ENCODE data around the gene CADM1.

Gene CADM1

DNA sequence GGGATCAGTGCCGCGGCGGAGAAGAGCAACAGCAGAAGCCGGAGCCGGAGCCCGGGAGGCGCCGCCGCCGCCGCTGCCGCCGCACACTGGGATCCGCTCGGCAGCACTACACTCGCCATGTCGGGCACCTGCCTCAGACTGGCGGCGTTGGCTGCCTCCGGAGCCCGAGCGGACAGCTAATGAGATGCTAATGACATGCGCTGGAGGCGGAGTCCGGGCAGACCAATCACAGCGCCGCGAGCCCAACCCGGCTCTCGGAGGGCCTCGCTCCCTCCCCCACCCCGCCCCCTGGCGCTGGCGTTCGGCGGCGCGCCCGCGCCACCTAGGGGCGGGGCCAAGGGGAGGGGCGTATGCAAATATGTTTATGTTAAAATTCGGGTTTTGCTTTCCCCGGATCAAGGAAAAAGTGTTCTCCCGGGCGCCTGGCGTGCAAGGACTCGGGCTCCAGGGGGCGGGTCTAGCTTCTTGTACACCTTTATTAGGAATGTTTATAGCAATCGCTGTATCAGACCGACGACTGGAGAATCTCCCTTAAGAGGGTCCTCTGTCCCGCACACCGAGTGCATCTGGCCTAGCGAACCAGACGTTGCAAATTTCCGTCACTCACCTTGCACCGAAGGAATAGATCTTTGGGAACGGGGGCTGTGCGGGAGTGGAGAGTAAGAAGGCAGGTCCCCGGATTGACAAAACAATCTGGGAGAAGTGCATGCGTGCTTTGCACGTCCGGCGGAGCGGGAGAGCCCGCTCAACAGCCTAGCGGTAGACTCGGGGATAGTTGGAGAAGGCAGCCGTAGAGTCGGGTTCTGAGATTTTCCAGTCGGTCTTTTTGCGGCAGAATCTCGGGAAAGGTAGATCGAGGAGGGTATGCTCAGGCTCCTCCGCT lies at the start of gene CADM1:
CADM1 (minus strand) TSS at position 140 of the 883 bp plus-strand sequence.
- DNase-seq (ENCODE audit: low read depth, low spot score): peak; percentile 99

DNA sequence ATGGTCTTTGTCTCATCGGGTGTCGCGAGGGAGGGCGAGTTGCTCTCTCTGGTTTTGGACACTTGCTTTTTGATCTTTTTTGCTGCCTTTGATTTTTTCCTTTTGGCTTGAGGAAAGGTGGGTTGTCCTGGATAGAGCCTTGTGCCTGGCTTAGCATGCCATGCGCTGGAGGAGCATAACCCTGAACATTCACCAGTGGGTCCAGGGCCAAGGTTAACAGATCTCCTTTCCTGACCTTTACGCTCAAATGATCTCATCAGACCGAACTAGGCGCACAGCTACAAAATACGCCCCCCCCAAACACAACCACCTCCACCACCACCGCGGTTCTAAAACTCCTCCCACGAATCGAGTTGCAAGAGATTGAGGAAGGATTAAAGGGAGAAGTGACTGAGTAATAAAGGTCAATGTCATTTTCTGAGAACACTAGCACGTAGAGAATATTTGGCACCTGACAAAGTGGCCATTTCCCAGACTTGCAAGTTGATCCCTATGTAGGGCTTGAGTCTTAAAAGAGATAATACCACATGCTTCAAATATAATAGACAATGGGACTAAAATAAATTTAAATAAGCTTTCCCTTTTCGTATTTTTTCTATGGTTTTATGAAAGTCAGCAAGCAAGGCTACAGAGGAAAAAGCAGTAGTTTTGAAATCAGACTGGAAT lies 48.7 kb upstream of the CADM1 start:
- DNase-seq (ENCODE audit: low read depth, low spot score): no peak

DNA sequence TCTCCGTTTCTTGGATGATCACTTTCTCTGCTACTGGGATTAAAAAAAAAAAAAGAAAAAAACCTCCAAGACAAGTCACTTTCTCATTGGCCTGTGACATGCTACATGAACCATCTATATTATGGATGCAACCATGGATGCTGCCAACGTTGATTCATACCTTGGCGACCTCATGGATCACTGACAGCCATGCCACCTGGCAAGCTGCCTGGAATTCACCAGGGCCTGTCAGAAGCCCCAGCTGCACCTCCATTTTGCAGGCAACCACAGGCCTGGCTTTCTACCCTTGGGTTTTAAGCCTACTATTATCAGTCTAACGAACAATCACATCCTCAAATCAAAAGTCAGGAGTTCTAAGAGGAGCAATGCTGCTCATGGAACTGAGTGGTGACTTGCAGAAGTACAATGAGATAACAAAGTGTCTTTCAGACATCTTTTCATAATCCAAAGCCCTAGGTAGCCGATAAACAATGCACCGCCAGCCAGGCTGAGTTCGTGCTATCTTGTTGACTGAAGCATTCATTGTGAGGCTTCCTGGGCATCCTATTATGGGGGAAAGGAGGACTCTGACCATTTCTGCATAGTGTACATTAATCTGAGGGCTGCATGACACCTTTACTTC lies 48.0 kb upstream of the CADM1 start:
- DNase-seq (ENCODE audit: low read depth, low spot score): peak; percentile 19

DNA sequence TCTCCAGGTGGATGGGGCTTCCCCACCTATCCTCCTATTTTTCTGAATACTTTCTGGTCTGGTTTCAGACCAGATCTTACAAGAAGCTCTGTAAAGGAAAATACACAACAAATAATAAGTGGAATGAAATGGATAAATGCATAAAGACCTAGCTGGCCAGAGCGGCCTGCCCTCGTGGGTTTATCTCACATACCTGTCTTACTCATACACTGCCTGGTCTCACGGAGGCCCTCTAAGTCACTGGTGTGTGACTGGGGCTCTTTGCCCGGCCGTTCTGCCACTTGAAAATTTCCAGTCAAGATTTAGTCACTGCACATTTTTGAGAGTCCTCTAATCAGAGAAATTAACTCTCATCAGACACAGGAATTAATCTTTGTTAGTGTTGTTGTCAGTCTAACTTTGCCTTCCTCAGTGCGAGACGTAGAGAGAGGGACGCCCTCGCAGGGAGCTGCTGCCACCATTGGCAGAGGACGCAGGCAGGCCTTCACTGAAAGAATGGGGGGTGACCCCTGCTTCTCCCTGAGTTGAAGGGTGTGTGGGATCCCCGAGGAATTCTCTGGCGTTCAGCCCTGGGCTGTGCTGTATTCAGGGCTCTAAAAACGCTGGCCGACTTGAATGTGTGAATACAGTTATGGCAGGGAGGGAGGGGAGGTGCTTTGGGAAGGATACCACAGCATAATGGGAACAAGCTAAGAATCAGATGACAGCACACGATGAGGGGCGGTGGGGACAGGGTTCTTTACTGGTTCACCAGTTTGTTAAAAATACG lies 46.3 kb upstream of the CADM1 start:
- DNase-seq (ENCODE audit: low read depth, low spot score): peak; percentile 50

DNA sequence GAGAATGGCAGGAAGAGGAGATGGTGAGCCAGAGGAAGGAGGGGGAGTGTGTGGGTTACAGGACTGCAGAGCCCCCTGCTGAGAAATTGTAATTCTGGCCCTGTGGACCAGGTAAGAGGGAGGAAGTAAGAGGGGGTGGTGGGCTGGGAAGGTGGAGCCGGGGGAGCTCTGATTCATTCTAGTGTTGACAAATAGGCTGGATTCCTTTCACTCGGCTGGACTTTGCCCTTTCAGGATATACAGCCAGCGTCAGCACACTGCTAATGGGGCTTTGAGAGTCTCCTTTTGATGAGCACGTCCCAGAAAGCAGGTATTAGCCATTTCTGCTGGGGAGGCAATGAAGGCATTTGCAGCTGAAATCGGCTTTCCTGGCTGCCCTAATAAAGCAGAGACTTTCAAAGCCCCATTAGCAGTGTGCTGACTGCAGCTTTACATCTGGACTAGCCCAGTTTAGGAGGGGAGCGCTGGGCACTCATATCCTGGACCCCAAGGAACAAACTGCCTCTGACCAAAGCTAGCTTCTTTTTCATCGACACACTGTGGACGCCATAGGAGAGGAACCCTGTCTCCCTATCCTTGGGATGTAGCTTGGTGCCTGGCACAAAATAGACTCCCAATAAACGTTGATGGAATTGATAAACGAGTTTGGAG lies 44.8 kb upstream of the CADM1 start:
- peak; percentile 20 for DNase-seq (ENCODE audit: low read depth, low spot score)

DNA sequence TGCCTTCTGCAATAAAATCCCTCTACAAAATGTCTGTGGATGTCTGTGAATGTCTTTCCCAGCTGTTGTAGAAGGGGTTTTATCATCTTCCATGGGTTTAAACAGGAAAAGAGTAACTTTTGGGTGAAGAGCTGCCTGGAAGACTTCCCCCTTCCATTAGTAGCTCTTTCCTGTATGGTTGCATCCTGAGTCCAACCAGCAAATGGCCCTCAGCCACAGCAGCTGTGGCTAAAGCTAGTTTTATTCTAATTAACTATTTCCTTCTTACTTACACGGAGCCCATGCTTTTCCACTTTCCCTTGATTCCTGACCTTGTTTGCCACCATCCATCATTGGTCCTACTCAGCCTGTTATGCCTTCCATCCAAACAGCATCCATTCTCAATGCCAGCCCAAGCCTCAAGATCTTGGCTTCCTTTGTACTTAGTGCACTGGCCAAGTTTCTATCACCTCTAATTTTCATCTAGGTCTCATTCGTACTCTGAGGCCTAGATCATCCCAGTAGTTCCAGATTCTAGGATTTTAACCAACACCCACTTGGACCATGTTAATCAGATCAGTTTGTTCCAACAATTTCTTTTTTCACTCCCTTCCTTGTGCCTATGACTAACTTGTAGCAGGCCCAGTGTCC lies 41.5 kb upstream of the CADM1 start:
- no peak for DNase-seq (ENCODE audit: low read depth, low spot score)

DNA sequence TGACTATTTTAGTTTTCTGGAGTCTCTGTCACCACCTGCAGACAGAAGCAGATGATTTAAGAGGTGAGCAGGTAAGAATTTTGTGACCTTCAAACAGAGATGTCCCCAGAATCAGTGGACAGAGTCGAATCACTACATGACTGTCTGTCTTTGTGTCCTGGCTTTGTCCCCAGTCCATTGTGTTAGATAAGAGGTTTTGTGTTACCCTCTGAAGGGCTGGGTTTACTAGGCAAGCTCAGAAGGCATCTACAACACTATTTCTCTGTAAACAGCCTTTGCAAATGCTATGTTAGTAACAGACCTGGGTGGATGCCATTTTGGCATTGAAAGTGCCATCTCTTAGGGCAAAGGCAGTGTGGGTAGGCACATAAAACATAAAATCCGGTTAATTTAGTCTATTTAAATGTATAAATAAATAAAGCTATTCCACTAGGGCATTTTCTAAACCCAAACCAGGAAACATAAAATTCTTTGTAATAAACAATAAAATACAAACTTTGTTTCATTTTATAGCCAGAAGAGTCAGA lies 40.3 kb upstream of the CADM1 start:
- DNase-seq (ENCODE audit: low read depth, low spot score): no peak

DNA sequence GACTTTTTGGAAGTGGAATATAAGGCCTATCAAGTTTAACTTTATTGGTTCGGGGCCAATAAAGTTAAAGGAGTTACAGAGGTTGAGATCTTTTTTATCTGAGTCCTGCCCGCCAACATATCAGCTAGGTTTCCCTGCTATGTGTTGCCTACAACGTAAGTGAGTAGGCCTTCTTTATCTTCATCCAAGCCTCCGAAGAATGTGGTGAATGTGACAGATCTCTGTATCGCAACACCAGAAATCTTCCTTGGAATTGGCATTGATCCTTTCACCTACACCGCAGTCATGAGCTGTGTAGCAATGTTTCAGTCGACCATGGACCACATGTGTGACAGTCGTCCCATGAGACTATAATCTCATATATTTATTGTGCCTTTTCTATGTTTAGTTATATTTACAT lies 37.3 kb upstream of the CADM1 start:
- DNase-seq (ENCODE audit: low read depth, low spot score): no peak

DNA sequence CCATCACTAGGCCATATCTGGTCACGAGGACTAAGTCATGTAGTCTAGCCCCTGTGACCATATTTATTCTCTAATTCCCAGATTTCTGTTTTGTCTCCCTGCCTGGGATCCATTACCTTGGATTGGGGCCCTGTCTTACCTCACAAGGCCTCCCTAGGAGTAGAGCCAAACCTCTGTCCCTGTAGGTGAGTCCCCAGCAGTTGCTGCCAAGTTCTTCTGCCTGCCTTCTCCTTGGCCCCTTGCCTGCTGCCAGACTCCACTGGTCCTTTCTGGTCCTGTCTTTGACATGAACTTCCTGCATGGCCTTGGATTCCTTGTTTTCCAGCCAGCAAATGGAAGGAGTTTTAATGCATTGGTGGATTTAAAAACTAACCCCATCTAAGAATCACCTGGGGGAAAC lies 35.6 kb upstream of the CADM1 start:
- DNase-seq (ENCODE audit: low read depth, low spot score): no peak

DNA sequence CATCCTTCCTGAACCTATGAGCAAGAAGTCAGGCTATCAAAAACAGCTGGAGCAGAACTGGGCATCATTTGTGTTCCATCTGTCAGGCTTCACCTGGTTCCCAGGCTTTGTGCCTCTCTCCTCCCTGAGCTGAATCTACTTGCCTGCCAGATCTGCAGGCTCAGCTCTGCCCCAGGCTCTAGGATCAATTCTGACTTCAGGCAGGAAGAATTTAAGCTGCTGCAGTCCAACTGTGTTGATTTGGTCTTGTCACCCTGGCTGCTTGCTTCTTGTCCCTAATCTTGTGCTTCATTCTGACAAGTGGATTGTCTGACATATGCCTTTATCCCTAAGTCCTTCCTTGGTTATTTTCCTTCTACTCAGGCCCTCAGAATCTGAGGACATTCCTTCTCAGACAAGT lies 31.6 kb upstream of the CADM1 start:
- no peak for DNase-seq (ENCODE audit: low read depth, low spot score)

DNA sequence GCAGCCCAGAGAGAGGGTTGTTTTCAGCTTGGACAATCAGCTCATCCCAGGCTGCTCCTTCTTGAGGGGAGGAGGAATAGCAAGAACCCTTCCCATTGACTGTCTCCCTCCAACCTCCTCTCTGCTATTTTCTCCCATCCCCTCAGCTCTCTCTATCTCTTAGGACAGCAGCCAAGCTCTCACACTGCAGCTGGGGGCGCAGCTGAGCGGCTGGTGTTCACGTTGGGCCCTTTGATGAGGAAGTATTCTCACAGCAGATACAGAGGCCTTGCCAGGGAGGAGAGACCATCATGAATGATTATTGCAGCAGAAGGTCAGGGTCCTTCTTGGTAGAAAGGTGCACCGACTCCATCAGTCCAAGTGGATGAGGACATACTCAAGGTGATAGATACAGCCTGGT lies 26.5 kb upstream of the CADM1 start:
- no peak for DNase-seq (ENCODE audit: low read depth, low spot score)

DNA sequence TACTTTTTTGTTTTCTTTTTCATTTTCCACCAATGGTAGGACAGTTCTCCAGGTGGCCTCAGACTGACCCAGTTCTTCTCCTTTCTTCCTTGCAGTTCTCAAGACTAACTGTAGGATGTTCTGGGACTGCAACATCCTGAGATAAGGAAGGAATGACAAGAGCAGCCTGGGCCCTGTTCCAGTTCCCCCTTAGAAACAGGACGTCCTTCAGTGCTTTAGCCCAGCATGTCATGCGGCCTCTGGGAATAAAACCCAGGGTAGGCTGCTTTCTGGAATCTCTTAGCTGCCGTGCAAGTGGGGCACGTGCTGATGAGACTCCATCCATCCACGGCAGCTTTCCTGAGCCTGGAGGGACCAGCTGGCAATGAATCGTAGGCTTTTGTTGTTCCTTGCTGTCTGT lies 24.0 kb upstream of the CADM1 start:
- no peak for DNase-seq (ENCODE audit: low read depth, low spot score)

DNA sequence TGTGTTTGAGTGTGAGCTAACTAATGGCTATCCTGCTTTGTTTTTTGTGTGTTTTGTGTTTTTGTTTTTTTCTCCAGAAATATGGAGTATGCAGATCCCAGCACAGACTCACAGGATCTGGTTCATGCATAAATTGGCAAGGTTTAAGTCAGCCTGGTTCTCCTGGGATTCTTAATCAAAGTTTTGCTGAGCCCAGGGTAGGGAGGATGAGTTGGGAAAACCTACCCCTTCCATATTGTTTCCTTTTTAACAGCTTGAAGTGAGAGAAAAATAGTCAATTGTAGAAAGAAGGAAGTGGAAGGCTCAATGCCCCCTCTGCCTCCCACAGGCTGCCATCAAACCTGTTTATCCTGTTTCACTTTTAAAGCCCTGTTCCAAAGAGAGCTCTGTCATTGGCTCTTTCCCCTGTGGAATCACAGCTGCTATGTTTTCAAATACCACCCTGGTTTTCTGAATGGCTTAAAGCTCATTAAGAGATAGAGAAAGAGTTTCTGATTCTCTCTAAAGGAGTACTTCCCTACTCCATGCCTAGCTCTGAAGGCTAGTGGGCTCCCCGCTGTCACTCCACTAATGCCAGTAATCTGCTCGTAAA lies 23.4 kb upstream of the CADM1 start:
- DNase-seq (ENCODE audit: low read depth, low spot score): no peak

DNA sequence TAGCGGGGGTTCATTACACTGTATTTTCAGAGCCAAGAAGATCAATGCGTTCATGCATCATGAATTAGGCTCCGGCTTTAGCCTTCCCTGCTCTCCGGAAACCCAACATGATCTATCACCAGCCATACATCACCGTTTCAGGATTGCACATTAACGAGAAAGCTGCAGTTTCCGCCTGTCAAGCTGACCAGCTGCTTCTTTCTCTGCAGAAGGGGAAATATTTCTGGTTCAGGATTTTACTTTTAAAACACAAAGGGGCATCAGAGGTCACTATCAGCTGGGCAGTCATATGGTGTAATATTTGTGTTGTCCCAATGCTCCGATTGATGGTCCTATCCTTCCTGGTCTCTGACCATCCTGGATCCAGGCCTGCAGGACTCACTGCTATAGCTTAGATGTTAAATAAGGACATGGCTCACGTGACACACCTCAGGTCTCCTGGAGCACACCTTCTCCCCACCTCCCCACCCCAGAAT lies 21.4 kb upstream of the CADM1 start:
- DNase-seq (ENCODE audit: low read depth, low spot score): no peak

DNA sequence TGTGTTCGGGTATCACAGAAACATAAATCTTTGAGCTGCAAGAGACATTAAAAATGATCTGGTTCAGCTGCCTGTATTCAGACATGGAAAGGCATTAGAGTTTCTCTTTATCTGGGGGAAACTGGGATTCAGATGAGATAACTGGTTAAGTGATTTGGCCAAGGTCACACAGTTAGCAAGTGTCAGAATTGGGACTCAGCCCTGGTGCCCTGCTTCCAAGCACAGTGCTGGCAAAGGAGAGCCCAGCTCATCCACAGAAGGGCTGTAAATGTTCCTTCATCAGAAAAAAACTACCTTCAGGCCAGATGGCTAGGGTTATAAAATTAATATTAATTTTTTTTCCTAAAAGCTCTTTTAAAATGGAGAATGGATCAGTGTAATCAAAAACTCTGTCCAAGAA lies 20.4 kb upstream of the CADM1 start:
- DNase-seq (ENCODE audit: low read depth, low spot score): no peak

DNA sequence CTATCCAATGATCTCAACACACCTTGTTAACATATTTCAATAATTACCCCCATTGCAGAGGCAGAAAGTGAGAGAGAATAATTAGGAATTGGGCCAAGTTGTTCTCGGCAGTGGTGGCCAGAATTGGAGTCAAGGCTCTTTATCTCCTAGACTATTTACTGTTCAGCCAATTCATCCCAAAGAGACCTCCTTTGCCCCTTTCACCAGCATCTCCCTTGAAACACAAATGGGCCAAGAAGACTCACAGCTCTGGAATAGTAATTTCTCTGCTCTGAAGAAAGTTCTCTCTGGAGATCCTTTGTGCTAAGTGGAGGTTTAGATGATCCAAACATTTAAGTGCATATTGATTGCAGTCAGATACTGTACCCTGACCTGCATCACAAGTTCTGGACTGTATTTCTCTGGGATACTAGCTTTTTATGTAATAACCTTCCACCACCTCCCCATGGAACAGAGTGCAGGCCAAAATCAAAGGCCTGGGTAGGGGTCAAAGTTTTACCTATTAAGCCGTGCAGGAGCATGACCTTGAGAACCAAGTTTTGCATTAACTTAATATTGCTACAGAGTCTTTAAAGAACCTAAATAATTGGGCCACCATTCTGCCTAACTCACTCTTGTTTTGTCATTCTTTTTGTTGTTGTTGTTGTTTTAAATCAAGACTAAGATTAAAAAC lies 19.6 kb upstream of the CADM1 start:
- no peak for DNase-seq (ENCODE audit: low read depth, low spot score)

DNA sequence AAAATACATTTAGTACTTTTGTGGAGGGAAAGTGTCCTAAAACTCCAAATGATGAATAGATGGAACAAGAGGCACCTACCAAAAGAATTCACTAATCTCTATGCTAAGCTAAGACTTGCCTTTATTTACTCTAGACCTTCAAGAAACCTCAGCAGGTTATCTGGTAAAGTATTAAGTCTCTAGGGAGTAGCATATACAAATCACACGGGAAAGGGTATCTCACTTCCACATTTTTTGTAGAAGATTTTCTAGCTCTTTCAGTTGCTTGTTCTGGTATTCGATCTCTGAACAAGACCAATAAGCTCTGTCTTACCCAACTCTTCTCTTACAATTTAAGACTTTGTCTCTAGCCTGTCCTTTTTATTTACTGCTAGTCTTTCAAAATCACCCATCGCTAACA lies 18.1 kb upstream of the CADM1 start:
- DNase-seq (ENCODE audit: low read depth, low spot score): no peak

DNA sequence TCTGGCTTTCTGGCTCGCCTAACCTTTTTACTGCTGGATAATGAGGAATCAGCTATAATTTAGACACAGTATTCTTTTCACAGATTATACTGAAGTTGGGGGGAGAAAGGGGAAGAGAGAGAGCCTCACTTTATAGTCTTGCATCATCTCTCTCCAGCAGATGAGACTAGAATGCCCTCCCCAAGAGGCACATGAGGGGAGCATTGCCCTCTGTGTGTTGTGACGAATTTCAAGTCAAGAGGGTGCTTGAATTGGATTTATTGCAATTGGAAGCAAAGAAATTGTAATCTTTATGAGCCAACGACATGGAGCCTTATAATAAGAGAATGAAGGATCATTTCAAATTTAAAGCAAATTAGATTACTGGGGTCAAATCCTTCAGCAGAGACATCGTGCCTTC lies 17.6 kb upstream of the CADM1 start:
- DNase-seq (ENCODE audit: low read depth, low spot score): no peak

DNA sequence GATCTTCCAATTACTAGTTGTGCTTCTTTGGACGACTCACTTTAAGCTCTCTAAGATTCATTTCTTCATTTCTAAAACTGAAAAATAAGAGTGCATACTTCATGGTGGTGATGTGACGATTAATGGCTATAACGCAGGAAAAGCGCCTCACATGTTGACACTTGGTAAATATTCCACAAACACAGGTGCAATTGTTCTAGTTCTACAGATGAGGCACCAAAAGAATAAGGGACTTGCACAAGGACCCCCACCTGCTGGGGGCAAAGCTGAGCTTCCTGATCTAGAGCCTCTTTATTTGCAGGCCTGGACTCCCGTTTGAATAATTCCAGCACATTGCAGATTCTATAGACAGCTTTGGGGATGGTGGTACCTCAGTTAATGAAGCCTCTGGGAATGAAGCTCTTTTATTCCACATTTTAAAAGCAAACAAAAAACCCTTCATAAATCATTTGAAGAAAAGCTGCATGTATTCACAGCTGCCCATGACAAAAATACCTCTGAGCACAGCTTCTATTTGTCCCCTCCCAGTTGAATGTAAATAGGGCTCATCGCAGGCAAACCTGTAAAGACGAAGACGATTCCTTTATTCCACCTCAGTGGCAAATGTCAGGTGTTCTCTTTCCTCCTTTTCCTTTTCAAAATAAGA lies 14.9 kb upstream of the CADM1 start:
- no peak for DNase-seq (ENCODE audit: low read depth, low spot score)
